CD4-positive, alpha-beta T cell treated with Interferon gamma for 1 hour (primary cell): Measurements from ENCODE around the gene FAM111A.

Source experiments
- DNase-seq: peaks from one replicate; pipeline ENCODE4 v3.0.0-alpha.2; 2020

FAM111A gene

DNA sequence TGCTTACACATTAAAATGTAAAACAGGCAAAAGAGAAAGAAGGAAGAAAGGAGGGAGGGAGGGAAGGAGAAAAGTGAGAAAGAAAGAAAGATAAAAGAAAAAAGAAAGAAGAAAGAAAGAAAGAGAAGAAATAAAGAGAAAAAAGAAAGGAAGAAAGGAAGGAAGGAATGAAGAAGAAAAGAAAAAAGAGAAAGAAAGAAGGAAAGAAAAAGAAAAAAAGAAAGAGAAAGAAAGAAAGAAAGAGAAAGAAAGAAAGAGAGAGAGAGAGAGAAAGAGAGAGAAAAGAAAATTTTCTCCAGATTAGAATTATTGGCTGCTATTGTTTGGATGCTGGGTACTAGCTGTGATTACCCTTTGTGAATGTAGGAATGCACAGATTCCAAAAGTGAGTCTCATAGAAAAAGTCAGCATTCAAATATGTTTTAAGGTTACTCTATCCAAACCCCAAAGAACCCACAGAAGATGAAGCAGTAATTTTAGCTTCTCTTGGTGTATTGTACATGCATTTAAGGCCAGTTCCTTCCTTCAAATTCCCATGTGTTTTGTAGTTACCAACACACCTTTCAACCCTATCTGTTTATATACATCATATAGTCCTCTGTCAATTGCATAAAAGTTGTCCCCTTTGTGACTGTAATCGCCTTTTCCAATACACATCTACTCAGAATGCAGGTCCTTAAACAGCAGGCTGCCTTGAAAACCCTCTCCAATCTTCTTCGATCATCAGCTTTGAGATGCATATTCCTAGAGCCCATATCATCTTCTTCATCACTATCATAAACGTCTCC, 789 bp upstream of the FAM111A start:
- DNase-seq = no peak

GRCh38 chr11:59144096-59144495, 1.4 kb downstream of the FAM111A start:
- no peak for DNase-seq

DNA sequence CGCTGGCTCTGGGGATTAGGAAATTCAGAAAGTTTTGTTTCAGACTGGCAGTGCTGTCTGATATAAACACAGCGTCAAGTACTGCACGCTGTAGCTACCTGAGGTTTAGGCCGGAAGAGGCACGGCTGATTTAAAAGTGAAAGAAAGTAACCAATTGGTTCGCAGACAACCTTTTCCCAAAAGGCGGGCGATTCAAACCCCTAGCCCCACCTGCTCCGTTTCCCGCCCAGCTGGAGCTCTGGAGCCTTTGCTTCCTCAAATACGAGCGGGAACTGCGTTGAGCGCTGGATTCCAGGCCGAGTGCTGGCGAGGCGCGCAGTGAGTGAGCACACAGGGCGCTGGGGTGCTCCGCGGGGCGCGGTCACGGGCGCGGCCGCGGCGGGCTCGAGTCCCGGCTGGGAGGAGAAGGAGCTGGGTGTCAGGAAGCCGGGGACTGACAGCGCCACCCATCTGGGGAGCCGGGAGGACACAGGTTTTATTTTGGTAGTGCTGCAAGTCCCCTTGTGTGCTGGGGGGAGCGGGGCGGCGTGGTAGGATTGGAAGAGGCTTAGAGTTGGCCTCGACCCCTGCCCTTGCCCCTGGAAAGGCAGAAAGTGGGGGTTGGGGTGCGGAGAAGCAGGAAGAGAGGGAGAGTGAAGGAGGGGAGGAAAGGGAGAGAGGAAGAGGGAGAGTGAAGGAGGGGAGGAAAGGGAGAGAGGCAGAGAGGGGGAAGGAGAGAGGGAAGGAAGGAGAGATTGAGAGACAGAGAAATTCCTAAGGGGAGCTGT, 2.1 kb downstream of the FAM111A start:
- peak; percentile 73 for DNase-seq

- no peak for DNase-seq
These were observed 2.9 kb downstream of the FAM111A start for GRCh38 chr11:59145534-59145933.

GRCh38 chr11:59151761-59152160, 9.1 kb downstream of the FAM111A start:
- no peak for DNase-seq

DNA sequence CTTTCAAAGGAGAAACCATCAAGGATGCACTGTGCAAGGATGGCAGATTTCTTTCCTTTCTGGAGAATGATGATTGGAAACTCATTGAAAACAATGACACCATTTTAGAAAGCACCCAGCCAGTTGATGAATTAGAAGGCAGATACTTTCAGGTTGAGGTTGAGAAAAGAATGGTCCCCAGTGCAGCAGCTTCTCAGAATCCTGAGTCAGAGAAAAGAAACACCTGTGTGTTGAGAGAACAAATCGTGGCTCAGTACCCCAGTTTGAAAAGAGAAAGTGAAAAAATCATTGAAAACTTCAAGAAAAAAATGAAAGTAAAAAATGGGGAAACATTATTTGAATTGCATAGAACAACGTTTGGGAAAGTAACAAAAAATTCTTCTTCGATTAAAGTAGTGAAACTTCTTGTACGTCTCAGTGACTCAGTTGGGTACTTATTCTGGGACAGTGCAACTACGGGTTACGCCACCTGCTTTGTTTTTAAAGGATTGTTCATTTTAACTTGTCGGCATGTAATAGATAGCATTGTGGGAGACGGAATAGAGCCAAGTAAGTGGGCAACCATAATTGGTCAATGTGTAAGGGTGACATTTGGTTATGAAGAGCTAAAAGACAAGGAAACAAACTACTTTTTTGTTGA, 9.8 kb downstream of the FAM111A start:
- no peak for DNase-seq

GRCh38 chr11:59154610-59155009, 12.0 kb downstream of the FAM111A start:
- no peak for DNase-seq

DNA sequence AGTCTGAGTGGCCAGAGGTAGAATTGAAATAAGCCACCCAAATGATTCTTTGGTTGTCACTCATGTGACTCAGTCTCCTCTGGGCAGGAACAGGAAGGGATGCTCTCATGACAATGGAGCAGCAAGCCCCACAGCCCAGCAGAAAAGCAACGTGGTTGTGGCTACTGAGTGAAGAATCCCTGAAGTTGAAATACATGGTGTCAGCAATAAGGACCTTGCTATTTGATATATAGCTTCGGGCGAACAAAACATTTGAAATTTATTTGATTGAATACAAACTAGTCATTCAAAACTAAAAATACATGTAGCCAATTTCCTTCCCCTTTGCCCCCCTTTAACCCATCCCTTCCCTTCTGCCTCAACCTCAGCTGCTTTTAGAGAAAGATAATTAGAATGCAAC, 14.8 kb downstream of the FAM111A start:
- no peak for DNase-seq

DNA sequence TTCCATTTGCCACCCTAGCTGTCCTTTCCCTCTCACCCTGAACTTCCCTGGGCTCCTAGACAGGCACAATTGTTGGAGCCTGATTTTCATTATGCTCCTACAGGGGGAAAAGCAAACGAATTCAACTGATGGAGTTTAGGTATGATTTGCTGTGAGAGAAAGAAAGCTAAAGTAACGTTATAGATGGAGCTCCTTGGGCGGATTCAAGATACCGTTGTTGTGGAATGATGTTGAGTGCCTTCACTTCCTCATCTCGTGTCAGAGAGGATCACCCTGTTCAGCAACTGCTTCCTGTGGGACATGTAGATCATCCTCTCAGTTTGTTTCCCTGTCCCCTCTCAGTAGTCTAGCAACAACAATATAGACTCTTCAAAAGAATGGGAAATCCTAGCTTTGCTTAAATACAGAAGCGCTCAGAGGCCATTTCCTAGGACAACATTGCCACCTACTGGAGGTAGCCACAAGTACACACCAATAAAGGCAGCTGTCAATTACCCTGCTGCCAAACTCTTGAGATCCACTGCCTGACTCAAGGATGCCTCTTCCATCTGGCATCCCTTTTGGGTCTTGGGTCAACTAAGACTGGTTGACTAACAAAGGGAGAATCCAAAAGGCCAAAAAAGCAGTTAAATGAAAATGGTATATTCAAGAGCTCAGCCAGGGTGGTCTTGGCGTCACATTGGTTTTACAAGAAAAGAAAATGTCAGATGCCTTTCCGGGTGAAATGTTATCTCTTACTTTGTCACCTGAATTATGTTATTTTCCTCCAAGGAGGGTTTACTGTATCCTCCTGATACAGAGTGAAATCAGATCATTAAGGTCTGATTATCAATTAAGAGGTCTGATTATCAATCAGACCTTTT, 15.8 kb downstream of the FAM111A start:
- peak; percentile 66 for DNase-seq

DNA sequence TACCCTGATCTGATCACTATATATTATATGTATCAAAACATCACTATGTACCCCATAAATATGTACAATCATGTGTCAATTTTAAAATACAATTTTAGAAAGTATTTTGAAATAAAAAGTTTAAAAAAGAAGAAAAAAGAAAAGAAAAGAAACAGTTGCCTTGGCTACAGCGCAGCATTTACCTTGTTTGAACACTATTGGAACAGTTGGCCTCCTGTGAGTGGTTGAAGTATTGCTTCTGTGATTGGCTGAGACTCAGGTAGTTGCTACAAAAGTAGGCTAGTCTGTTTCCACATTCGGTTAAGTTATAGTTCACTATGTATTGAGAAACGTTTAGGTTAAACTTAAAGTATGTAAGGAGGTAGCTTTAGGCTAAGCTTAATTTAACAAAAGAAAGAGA, 21.4 kb downstream of the FAM111A start:
- no peak for DNase-seq

- peak; percentile 84 for DNase-seq
These were observed 29.1 kb downstream of the FAM111A start, which contains the start of gene DTX4 for GRCh38 chr11:59171508-59172322. Gene DTX4, plus strand, starts transcription at chr11:59172132. Its CDS starts 464 bp downstream, at chr11:59172596.

DNA sequence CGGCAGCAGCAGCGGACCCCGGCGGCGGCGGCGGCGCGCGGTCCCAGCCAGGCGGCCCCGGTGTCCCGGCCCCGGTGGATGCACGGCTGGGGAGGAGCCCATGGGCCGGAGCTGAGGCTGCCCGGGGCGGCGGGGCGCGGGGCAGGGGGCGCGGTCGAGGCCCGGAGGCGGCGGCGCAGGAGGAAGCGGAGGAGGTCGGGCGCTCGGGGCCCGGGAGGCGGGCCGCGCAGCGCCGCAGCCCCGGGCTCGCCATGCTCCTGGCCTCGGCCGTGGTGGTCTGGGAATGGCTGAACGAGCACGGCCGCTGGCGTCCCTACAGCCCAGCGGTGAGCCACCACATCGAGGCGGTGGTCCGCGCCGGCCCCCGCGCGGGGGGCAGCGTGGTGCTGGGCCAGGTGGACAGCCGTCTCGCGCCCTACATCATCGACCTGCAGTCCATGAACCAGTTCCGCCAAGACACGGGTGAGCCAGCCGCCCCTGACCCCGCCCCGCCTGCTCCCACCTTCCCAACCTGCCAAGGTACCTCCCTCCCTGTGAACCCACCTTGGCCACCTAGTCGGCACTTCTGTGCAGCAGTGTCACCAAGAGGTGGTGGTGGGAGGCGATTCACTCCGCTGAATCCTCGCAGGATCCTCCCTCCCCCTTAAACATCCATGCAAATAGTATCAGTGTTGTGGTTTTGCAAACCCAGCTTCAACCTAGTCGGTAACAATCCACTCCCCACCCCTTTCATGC, 29.9 kb downstream of the FAM111A start:
- peak; percentile 25 for DNase-seq

GRCh38 chr11:59173080-59173963, 30.7 kb downstream of the FAM111A start:
- DNase-seq = no peak

- DNase-seq = no peak
These were observed 31.5 kb downstream of the FAM111A start for GRCh38 chr11:59173964-59174663.

DNA sequence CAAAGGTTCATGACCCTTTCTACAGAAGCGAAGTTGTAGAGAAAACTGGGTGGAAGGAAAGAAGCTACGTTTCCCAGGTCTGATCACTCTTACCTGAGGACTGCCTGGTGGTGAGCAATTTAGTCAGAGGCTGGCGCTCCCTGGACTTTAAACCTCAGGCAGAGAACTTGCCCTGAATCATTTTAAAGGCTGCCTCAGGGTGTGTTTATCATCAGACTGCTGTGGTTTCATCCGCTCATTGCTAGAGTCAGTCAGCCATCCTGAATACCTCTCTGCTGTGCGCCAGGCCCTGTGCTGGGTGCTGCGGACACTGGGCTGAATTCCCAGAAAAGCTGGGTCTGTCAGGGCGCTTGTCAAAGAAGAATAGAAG, 32.0 kb downstream of the FAM111A start:
- DNase-seq = no peak

DNA sequence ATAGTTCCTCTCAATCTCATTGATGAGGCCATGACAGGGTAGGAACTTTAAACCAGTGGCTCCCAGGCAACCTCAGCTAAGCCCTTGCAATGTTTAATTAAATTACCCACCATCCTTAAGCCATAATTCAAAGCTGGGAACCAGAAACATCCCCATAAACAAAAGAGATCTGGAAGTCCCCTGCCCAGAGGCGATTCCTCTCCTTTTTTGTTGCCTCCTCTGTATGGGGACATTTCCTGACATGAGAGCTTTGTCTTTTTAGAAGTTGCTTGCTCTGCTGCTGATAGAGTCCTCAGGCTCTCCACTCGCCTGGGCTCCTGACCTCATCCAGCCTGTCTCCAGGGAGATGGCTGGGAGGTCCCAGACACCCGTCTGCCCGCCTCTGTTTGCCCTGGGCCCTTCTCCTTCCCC, 32.4 kb downstream of the FAM111A start:
- no peak for DNase-seq

DNA sequence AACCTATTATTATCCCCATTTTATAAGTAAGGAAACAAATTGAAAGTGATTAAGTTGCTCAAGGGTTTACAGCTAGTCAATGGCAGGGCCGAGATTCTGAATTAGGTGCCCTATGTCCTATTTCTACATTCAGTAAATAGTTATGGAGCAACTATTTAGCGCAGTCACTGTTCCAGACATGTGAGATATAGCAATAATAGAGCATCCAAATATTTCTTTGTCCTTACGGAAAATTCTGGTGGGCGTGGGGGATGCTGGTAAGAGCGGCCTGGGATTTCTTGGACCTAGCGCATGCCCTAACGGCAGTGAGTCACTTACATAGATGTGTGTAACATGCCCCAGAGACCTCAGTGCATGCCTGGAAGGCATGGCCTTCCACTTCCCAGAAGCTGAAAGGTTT, 33.7 kb downstream of the FAM111A start:
- DNase-seq = no peak

DNA sequence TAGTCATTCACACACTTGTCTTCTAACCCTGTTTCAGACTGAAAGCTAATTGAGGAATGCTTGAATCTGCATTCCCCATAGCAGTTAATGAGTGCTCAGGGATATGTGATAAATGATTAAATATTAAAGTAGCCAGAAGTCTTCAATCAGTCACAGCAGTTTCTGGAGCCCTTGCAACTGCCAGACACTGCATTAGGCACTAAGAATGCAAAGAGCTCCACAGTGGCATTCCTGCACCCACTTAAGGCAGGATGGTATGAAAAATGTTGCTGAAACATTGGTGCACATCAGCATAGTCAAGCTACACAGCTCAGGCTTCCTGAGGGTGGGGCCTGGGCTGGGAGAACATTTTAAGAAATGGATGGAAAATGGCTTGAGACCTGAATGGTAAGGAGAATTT, 35.7 kb downstream of the FAM111A start:
- DNase-seq = no peak

GRCh38 chr11:59179121-59179520, 36.5 kb downstream of the FAM111A start:
- DNase-seq = no peak
